Stimulated activated CD8-positive, alpha-beta memory T cell treated with anti-CD3 and anti-CD28 coated beads, Interleukin-12 subunit alpha, Interleukin-12 subunit beta, amount 100 ng/mL, for 1 hour (primary cell): ENCODE measurements around the gene HYAL1.

ENCODE experiments used
- DNase-seq: peaks from one replicate; pipeline ENCODE4 v3.0.0-alpha.2; 2020; ENCODE audit warnings: low read depth

Gene HYAL1, protein sequence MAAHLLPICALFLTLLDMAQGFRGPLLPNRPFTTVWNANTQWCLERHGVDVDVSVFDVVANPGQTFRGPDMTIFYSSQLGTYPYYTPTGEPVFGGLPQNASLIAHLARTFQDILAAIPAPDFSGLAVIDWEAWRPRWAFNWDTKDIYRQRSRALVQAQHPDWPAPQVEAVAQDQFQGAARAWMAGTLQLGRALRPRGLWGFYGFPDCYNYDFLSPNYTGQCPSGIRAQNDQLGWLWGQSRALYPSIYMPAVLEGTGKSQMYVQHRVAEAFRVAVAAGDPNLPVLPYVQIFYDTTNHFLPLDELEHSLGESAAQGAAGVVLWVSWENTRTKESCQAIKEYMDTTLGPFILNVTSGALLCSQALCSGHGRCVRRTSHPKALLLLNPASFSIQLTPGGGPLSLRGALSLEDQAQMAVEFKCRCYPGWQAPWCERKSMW

DNA sequence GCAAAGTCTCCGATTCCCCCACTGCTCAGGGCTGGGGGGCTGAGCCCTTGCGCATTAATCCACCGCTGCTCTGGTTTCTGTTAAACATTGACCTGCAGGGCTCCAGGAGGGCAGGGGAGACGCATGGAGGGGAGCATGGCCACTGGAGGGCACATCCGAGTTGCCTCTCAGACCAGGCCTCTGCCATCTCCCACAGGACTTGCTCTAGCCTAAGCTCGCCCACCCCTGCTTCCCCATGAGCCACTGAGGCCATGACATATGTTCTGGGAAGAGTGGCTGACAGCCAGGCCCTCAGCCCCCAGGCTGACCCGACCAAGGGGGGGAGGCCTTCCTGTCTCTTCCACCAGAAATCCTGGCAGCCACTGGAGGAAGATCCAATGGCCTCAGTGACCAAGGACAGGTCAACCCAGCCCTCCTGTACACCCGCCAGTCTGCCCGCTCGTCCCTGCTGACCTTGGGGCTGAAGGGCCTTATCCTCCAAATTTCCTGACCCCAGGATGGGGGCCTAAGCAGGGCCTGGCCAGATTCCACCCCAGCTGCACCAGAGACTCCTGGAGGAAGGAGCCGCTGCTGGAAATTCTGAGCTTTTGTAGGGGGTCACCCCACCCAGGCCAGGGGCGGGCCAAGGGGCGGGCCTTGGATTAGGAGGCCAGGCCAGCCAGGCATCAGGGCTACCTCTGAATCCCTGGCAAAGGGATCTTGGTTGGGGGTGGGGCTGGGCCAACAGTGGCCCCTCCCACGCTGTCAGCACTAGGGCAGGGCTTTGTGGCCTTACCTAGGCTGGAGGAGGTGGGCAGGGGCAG lies at the start of gene HYAL1:
TSS of gene HYAL1 (minus strand) at position 562 of the 803 bp plus-strand sequence. CDS start 618 bp downstream, outside the sequence.
- DNase-seq, result no peak

DNA sequence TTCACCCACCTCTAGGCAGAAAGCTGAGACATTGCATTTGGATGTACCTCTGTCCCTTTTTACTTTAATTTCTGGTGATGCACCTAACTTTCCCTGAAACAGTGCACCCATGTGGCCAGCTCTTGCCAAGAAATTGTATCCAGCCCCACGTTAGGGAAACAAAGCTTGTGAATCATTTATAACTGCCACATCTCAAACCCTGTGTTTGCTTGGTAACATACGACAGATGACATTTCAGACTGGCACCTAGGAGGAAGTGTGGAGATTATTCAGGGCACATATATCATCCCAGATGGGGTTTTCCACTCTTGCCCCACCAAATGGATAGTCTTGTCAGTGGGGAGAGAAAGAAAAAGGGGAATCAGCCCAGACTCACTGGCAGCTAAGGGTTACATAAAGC lies 49.4 kb upstream of the HYAL1 start:
- DNase-seq, result no peak

DNA sequence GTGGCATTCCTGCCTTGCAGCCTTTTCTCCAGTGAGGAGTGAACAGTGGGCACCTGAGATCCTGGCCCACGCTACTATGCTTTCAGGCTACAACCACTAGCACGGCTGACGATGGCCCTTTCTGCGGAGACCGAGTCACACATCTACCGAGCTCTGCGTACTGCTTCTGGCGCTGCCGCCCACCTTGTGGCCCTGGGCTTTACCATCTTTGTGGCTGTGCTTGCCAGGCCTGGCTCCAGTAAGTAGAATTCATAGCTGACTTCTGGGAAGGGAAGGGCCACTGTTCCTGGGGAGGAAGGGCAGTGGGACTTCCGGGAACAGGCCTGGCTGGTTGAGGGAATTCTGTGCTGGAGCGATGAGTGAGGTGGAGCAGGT lies 47.9 kb upstream of the HYAL1 start:
- no peak for DNase-seq

DNA sequence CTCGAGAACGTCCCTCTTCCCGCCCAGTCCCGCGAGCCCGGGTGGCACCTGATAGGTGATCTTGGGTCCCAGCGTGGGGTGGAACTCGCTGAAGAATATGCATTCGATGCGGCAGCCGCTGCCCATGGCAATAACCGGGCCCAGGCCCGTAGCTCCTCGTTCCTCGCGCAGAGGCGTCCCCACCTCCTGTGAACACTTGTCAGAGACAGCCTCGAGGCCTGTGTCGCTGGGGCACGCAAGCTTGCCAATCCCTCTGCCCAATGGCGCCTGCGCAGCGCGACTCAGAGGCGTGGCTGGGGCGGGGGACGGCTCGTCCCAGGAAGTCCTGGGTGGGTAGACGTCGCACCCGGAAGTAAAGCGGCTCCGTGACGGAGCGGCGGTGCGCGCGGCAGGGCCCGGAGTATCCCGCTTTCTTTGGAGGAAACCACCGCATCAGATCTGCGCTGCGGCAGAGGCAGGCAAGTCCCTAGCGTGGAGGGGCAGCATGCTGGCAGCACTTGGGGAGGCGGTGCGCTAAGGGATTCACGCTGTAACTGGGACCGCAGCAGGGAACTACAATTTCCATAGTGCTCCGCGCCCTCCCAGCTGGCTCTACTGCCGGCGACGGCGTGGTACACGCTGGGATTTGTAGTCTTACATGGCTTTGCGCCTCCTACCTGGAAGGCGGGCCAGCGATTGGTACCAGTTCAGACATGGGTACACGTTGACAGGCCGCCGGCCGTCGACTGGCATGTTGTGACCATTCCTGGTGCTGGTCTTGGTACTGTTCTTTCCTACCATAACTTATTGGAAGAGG lies 47.4 kb upstream of the HYAL1 start, which contains the start of the genes CYB561D2 and NPRL2:
TSS of gene CYB561D2 (plus strand) at position 336 of the 796 bp plus-strand sequence. CDS start 572 bp downstream, outside the sequence.
TSS of gene NPRL2 (minus strand) at position 249 of the 796 bp plus-strand sequence. CDS start at position 126, 123 bp downstream.
- peak; percentile 98 for DNase-seq

DNA sequence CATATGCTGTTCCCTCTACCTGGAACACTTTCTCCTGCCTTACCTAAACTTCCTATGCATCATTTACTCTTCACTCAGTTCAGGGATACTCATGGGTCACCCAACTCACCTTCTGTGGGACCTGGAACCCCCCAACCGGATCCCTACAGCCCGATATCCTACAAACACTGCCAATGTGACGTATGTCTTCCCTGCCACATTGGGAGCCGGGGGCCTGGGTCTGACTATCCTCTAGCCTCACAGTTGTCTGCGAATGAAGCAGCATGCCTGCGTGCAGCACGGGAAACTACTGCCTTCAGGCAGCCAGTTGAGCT lies 46.8 kb upstream of the HYAL1 start:
- DNase-seq, result no peak

DNA sequence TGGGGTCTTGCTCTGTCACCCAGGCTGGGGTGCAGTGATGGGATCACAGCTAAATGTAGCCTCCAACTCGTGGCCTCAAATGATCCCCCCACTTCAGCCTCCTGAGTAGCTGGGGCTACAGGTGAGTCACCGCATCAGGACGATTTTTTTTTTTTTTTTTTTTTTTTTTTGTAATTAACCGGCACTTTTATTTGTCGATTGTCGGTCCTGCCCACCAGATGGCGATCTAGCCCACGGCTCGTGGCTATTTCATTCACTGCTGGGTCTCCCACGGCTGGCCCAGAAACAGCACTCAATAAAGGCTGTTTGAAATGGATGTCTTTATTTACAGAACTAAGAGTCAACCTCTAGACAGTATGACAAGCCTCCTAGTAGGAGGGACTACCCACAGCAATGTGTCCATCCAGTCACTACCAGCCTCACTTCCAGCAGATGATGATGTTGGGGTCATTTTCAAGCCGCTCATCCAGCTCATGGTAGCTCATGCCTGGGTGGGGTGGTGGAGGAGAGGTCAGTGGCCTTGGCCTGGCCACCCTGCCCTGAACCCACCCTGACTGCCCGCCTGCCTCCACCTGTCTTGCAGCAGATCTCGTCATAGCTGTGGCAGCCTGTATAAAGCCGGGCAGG lies 43.9 kb upstream of the HYAL1 start:
- DNase-seq, result peak; percentile 60

DNA sequence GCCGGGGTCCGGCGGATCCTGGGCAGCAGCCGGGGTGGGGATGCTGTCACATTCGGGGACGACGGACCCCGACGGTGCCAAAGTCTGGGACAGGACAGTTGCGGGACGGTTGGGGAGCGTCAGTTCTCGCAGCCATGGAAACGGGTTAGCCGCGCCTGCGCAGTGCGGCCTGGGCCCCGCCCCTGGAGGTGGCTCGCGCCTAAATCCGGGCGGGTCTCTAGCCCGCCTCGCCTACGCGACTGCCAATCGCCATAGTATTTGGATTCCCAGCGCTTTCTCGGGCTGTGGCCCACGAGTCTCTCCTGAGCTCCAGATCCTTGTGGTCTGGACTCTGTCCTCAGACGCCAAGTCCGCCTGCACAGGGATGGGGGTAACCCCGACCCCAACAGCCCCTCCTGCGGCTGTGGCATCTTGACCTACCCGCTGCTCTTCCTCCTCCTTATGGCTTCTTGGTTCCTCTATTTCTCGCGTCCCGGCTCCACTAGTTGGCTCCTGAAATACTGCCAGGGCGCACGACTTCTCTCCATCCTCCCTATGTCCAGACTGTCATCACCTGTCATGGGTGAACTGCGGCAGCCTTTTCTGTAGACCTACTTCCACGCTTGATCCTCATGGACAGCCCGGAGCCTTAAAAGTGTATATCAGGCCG lies 42.3 kb upstream of the HYAL1 start, which contains the start of gene ZMYND10:
TSS of gene ZMYND10 (minus strand) at position 147 of the 649 bp plus-strand sequence. CDS start 153 bp downstream, outside the sequence.
- peak; percentile 56 for DNase-seq

DNA sequence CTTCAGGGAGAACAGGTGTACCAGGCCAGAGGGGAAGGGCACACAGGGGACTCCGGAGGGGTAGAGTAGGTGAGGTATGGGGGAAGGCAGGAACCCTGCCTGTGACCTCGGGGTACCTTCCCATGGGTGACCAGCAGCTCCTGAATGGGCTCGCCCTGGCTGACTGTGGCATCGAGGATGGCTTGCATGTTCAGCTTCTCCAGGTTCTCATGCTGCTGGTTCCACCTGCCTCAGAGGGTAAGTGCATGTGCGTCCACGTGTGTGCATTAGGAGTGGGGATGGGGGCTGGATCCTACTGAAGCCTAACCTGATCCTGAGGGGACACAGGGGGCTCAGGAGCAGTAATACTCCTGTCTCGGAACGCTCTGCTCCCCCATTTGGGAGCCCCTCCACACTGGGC lies 41.6 kb upstream of the HYAL1 start:
- DNase-seq, result no peak

DNA sequence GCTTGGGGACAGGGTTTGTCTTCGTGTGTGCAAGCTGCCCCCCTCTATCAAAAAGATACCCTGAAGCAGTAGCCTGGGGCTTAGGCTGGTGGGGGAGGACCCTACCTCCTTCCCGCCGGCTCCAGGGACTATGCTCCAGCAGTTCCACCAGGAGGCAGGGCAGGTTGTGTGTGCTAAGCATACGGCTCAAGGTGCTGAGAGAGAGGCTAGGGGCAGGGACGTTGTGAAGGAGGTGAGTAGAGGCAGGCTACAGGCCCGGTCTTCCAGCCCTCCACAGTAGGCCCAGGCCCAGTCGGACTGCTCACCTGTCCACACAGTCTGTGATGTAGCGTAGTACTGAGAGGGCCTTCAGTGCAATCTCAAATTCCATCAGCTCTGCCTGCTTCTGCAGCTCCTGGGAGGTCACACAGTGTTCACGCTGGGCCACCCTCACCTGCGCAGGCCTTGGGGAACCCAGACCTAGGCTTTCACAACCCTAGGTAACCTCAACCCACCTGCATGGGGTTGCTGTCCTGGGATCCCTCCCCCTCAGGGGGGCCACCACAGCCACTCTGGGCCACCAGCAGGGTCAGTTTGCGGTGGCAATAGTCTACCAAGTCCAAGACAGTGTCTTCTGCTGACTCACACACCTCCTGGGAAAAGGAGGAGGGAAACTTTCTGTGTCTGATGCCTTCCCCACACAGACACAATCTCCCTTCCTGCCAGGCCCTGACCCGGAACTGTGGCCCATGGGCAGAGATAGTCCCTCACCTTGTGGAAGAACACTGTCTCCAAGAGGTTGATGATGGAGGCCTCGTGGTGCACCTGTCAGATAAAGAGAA lies 39.6 kb upstream of the HYAL1 start:
- DNase-seq, result no peak

DNA sequence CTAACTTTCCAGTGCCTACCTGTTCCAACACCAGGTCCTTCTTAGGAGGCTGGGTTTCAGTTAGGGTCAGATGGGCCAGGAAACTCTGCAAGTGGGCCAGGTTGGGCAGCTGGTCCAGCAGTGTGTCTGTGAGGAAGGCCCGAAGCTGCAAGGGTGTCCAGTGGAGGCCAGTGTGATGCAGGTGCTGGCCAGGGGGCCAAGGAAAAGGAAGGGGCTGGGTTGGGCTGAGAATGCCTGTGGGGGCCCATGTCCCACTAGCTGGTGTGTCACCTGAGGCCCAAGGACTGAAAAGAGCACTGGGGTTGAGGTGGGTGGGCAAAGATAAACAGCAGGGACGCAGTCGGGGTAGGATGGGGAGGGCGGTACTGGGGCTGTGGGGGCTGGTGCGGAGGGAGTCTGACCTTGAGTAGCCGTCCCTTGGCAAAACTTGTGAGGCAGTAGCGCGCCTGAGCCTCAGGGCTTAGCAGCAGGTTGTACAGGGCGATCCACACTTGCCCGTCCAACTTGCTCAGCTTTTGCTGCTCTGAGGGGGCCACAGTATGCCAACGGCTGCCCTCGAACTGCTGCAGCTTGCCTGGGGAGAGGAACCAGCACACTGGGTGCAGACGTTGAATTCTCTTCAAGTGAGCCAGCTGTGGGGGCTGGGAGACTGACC lies 38.7 kb upstream of the HYAL1 start:
- no peak for DNase-seq

DNA sequence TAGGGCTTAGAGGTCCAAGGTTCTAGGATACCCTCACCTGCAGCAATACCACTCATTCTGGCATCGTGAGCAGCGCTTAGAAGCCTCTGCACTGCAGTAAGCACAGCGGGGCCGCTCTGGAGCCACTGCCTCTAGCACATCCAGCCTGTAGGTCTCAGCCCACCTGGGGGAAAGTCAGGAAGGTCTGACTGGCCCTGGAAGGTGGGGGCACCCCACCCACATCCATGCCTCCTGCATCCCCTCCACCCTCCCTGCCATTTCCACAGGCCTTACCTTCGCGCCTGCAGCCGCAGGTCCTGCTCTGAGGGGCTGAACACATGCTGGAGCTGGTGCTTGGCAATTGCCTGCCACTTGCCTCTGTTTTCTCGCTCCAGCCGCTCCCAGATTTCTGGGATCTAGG lies 38.2 kb upstream of the HYAL1 start:
- DNase-seq, result no peak

DNA sequence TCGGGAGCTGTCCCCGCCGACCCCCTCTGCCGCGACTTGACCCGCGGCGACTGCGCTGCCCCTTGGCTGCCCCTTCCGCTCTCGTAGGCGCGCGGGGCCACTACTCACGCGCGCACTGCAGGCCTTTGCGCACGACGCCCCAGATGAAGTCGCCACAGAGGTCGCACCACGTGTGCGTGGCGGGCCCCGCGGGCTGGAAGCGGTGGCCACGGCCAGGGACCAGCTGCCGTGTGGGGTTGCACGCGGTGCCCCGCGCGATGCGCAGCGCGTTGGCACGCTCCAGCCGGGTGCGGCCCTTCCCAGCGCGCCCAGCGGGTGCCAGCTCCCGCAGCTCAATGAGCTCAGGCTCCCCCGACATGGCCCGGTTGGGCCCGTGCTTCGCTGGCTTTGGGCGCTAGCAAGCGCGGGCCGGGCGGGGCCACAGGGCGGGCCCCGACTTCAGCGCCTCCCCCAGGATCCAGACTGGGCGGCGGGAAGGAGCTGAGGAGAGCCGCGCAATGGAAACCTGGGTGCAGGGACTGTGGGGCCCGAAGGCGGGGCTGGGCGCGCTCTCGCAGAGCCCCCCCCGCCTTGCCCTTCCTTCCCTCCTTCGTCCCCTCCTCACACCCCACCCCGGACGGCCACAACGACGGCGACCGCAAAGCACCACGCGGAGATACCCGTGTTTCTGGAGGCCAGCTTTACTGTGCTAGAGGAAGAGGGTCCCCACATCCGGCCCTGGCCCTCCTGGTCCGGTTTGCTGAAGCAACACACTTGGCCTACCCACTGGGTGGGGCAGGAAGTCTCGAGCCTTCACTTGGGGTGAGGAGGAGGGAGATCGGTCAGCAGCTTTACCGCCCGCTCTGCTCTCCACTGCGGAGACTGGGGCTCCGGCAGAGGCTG lies 37.3 kb upstream of the HYAL1 start, which contains the start of gene RASSF1:
TSS of gene RASSF1 (minus strand) at position 389 of the 882 bp plus-strand sequence. CDS start at position 358, 31 bp downstream.
- DNase-seq, result no peak

DNA sequence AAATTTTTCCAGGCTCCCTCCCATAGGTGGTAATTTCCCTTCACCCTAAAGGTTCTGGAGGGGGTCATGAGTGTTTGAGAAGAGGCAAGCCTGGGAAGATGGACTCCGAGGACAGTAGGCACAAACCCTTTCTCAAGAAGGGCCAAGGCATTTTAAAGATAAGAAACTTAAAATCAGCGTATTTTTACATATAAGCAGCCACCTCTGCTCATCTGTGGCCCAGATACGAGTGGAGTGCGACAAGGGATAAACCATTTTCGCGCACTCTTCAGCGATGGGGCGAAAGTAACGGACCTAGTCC lies 36.7 kb upstream of the HYAL1 start:
- DNase-seq, result no peak

DNA sequence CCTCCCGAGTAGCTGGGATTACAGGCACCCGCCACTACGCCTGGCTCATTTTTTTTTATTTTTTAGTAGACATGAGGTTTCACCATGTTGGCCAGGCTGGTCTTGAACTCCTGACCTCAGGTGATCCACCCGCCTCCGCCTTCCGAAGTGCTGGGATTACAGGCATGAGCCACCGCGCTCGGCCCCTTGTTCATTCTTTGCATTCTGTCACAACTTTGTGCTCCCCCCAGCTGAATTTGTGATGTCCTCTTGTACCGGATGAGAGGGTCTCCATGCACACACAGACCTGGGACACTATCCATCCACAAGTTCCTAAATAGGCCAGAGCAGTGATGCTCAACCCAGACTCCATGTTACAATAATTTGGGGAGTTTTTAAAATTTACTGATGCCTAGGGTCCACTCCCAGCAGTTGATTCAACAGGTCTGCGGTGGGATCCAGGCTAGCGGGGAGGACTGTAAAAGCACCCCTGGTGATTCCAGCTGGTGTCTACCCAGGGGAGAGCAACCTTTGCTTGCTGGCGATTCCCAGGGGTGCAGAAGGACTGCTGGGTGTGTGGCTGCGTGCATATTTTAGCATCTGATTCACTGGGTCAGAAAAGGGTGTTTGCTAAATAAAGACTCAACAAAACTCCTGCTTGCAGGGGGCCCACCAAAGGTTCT lies 36.2 kb upstream of the HYAL1 start:
- DNase-seq, result no peak

DNA sequence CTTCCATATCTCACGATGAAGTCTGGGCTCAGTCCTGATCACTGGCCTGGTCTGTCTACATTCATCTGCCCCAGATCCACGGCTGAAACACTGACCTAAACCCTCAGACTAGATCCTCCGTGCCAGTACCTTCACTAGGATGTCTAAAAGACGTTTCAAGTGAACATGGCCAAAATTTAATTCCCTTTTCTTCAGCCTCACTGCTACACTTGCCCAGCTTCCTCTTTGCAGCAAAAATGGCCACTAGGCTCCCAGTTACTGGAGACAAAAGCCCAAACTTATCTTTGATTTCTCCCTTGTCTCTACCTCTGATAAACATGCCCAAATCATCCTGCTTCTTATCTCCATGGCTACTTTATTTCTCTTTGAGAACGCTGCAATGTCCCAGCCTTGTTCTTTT lies 35.6 kb upstream of the HYAL1 start:
- DNase-seq, result no peak

DNA sequence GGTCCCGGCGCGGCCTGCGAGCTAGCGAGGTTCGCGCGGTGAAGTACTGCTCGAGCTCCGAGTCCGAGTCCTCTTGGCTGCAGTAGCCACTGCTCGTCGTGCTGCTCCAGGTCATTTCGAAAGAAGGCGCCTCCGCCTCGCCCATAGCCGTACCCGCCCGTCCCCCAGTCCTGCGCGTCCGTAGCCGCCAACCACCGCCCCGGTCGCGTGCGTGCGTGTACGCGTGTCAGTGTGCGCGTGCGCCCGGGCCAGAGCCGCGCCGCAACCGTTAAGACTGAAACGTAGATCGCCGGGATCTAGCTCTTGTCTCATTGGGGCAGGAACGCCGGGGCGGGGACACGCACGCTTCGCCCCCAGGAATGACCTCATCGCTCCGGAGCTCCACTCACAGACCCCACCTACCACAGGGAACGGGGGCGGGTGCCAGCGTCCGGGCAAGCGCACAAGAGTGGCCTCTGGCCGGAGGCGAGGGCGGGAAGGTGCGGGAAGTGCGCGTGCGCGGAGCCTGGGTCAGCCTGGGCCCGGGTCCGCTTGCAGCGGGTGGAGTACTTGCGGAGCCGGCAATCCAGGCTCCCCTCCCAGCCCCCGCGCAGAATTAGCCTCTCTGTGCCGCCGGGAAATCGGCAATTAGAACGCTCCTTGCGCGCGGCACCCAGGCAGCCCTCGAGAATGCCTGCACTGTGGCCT lies 33.9 kb upstream of the HYAL1 start:
- peak; percentile 82 for DNase-seq

DNA sequence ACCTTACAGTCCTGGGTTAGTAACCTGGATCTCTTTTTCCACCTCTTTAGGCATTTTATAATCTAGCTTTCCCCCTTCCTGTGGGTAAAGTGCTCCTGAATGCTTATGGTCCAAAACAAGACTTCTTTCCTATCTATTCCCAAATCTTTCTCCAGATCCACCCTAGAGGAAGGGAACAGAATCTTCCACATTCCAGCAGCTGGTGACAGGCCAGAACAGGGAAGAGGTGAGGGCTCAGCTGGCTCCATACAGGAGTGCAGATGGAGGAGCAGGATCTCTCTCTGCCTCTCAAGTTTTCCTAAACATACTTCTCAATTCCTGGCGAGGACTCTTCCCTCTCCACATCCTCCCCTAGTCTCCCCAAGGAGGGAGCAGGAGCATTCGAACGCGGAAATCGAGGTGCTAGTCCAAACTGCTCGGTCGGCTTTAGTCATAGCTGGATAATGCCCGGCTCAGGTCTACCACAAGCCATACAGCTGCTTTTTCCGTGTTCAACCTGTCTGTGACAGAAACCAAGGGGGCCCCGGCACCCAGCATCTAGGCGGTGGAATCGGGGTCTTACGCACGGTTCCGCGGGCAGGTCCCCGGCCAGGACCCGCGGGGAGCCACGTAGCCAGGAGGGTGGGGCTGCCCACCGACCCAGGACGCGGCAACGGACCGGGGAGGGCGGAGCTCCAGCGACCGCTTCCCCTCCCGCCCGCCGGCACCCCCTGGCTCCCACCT lies 33.2 kb upstream of the HYAL1 start:
- no peak for DNase-seq
